Endometrium (tissue), 2 donors: ENCODE measurements around the gene SBF2.
A peak's percentile ranks its signal among the peaks of the same experiment; 100 is the strongest.

Experiments used
- FAIRE-seq: peaks from 2 replicates; lab custom pipeline; 2012; peaks lifted over from hg19 to GRCh38; lab: Jason Lieb, UNC
- donor health status: control.
- donor health status: control.

The SBF2 gene

DNA sequence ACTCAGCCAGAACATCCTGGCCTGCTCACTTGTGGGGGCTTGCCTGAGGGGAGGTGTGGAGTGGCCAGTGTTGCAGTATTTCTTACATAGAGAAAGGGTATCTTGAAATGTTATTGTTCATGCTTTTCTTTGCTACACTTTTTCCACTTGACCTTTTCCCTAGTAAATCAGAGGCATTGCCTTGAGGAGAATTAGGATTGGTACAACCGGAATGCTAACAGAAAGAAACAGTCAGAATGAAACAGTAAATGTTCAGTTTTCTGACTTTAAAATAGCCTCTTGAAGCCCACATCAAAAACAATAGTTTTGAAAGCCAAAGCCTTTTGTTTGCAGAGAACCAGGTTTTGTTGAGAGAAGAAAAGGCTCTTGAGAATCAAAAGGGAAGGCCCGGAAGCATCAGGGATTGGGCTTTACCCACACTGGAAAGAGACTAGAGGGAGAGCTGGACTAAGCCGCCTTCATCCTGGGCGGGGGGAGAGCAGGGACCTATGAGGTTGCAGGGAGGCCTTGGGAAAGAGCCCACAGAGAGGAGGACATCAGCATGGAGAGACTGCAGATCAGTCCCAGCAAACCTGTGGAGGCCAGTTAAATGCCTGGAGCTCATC, 23.2 kb upstream of the SBF2 start:
- no peak for FAIRE-seq

DNA sequence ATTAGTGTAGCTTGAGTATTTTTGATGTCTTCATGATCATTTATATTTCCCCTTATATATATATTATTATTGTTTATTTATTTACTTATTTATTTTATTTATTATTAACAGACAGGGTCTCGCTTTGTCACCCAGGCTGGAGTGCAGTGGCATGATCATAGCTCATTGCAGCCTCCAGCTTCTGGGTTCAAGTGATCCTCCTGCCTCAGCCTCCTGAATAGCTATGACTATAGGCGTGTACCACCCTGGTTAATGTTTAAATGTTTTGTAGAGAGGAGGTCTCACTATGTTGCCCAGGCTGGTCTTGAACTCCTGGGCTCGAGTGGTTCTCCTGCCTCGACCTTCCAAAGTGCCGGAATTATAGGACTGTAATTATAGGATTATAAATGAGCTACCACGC, 21.1 kb upstream of the SBF2 start:
- no peak for FAIRE-seq

DNA sequence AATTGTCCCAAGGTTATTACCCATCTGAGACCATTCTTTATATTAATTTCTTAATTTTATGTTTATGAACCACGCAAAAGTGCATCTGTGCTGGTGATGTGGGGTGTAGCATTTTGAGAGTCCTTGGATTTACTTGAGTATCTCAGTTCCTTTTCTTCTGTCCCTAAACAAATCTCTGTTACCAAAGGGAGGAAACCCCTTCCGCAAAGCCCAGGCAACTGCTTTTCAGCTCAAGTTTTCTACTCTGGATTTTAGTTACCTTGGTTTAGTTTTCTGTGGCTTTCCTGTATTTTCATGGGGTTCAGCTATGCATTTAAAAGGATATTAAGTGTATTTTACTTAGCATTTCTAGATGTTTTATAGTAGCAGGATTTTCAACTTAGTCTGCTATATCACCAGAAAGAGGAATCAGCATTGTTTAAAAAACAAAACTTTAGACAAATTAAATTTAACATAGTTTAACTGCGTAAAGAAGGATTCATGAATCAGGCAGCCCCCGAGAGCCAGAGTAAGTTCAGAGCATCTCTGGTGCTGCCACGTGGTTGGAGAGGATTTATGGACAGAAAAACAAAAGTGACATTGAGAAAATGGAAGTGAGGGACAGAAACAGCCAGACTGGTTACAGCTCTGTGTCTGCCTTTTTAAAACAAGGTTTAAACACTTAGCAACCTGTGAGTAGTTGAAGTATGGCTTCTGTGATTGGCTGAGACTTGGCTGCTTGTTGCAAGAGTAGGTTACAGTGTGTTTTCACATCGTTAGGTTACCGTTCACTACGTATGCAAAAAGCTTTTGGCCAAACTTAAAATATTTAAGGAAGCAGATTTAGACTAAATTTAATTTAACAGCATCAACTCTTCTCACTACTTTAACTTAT, 20.4 kb upstream of the SBF2 start:
- peak; percentile 26 for FAIRE-seq

DNA sequence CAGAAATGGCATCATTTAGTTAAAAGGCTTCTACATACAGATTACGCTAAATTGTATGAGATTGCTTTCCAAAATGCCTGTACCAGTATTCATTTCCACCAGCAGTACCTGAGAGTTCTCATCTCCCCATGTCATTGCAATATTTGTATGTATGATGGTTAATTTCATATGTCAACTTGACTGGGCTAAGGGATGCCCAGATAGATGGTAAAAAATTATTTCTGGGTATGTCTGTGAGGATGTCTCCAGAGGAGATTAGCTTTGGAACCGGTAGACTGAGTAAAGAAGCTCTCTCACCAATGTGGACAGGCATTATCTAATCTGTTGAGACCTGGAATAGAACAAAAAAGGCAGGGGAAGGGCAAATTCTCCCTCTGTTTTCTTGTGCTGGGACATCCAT, 17.8 kb upstream of the SBF2 start:
- FAIRE-seq: no peak

DNA sequence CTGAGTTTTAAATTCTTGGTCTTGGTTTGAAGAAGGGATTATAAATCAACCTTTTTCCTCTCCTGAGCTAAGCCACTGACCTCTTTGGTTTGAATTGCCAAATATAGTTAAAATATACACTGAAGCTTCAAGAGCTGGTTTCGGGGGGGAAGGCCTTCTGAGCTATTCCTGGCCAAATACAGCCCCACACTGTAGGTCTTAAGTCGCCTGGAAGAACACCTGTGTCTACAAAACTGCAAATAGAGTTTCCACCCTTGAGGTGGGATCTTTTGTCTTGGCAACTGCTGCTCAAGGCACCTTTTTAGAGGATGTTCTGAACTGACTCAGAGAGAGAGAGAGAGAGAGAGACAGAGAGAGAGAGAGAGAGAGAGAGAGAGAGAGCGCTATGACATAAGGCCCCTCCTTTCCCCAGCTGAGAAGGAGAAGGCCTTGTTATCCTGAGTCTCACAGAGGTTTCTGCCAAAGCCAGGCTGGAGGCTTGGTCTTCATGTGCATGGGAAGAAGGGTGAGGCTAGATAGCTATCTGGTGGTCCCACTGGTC, 16.4 kb upstream of the SBF2 start:
- FAIRE-seq: no peak

DNA sequence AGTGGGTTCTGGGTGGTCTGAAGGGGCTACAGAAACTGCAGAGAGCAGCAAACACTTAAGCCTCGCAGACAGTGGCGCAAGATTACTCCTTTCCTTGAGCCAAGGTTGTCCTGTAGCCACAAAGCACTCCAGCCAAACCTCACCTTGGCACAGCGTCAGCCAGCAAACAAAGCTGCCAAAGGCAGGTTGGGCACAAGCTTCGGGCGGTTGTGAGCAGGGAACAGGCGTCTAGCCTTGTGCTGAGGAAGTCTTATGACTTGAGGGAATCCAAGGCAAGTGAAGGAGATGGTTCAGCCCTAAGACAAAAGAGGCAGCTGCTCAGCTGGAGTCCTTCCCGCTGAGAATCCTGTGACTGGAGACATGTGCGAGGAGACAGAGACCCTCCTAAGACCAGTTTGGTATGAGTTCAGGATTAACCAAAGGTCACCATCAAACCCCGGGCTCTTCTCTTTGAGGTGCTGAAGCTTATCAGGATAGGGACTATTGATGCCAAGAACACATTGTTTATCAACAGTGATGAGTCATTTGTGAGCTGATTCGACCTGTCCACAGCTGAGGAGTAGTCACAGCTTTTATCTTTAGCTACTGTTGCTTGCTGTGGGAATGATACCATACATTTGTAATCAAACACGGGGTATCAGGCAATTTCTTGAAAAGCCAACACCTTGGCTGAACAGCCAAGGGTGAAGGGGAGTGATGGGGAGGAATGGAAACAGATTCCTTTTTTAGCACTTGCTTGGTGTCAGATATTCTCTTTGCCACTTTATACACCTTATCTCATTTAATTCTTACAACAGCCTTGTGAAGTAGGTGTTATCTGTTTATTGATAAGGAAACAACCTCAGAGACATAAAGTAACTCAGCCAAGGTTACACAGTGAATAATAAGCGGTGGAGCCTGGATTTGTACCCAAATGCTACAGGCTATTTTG, 15.4 kb upstream of the SBF2 start:
- FAIRE-seq: no peak

DNA sequence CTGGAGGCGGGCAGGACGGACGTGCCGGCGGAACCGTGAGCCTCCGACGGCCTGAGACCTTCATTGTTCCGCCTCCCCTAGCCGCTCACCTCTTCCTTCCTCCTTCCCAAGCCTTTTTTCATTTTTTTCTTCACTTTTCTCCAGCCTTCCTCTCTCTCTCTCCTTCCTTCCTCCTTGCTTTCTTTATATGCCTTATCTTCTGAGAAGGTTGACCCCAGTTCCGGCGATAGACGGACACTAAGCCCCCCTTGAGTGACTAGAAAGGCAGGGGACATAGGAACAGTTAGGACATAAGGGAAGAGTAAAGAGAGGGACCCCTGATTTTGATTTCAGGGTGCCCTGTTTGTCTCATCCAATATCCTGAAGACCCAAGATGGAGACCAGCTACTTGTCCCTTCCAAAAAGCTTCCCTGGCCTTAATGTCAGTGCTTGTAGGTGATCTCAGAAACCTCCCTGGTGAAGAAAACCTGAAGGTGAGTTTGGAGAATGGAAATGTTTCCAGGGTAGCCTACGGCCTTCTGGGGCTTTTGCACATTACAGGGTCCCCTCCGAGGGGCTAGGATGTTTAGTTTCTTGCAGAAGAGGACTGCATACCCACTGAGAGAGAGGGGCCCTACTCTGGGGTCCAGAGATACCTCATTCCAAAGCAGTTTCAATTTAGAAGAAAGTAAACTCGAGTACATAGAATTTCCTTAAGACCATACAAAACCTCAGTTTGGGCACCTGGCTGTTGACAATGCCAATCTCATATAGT, 14.4 kb upstream of the SBF2 start:
- FAIRE-seq: no peak

- no peak for FAIRE-seq
Measured at GRCh38 chr11:10307400-10308200, 13.6 kb upstream of the SBF2 start.

DNA sequence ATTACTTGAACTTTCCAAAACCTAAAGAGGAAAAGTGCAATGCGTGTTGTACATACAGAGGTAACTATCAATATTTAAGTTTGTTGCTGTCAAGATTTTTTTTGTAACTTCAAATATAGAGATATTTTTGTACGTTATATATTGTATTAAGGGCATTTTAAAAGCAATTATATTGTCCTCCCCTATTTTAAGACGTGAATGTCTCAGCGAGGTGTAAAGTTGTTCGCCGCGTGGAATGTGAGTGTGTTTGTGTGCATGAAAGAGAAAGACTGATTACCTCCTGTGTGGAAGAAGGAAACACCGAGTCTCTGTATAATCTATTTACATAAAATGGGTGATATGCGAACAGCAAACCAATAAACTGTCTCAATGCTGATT, 13.0 kb upstream of the SBF2 start:
- FAIRE-seq: no peak

DNA sequence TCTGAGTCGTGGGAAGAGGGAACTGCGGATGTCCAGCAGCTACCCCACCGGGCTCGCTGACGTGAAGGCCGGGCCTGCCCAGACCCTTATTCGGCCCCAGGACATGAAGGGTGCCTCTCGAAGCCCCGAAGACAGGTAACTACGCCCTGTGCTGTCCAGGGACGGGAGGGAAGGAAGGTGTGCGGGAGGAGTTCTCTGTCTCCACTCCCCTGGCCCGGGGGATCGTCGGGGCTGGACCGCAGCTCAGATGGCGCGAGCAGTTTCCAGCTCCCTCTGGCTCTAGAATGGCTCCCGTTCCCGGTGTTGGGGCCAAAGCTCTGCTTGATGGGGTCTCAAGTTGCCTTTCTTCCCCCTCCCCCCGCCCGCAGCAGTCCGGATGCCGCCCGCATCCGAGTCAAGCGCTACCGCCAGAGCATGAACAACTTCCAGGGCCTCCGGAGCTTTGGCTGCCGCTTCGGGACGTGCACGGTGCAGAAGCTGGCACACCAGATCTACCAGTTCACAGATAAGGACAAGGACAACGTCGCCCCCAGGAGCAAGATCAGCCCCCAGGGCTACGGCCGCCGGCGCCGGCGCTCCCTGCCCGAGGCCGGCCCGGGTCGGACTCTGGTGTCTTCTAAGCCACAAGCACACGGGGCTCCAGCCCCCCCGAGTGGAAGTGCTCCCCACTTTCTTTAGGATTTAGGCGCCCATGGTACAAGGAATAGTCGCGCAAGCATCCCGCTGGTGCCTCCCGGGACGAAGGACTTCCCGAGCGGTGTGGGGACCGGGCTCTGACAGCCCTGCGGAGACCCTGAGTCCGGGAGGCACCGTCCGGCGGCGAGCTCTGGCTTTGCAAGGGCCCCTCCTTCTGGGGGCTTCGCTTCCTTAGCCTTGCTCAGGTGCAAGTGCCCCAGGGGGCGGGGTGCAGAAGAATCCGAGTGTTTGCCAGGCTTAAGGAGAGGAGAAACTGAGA, 12.2 kb upstream of the SBF2 start:
- FAIRE-seq: no peak

DNA sequence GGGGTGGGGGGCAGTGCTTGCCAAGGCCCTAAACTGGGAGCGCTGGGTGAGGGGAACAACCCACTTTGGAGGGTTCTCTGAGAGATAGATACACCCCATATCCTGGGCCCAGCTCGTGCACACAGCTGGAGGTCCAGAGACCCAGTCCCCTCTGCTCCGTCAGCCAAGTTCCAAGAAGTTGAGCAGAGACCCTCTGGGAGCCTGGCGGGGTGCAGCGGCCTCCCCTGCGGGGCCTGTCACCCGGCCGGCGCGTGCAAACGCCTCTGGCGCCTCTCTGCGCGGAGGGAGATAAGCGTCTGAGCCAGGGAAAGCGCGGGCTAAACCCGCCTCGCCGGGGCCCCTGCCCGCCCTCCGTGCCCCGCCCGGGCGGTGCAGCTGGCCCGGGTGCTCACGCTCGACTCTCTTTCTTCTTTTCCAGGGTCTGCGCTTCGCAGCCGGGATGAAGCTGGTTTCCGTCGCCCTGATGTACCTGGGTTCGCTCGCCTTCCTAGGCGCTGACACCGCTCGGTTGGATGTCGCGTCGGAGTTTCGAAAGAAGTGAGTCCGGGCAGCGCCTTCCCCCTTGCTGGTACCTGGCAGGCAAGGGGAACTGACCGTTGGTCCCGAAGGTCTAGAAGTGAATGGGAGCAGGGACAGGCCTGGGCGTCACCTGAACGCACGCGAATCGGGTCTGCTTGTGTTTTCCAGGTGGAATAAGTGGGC, 11.4 kb upstream of the SBF2 start:
- no peak for FAIRE-seq

DNA sequence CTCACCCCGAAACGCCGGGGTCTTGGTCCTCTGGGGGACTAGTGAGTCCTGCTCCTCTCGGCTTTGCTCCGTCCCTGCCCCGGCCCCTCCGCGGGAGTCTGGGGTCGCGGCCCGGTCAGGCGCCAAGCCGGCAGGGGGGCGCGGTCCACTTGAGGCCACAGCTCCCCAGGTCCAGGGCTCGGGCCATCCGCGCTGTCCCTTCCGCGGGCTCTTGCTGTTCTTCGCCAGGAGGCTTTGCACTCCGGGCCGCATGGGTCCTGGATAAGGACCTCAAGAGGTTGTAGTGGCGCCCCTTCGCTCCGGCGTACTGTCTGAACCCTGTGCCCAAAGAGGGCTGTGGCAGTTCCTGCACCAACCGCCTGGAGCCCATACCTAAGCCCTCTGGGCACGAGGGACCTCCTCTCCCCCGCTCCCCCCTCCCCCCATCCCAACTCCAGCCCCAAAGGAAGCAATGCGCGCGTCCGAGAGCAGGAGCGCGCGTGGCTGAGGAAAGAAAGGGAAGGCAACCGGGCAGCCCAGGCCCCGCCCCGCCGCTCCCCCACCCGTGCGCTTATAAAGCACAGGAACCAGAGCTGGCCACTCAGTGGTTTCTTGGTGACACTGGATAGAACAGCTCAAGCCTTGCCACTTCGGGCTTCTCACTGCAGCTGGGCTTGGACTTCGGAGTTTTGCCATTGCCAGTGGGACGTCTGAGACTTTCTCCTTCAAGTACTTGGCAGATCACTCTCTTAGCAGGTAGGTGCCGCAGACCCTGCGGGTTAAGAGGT, 10.7 kb upstream of the SBF2 start, which contains the start of gene ADM:
Gene ADM, plus strand, starts transcription at position 579 of the 767 bp plus-strand sequence. CDS start 628 bp downstream, outside the sequence.
- FAIRE-seq: no peak

- FAIRE-seq: no peak
Measured at GRCh38 chr11:10303558-10304363, 9.7 kb upstream of the SBF2 start.

GRCh38 chr11:10302744-10303557, 8.9 kb upstream of the SBF2 start:
- FAIRE-seq: no peak

DNA sequence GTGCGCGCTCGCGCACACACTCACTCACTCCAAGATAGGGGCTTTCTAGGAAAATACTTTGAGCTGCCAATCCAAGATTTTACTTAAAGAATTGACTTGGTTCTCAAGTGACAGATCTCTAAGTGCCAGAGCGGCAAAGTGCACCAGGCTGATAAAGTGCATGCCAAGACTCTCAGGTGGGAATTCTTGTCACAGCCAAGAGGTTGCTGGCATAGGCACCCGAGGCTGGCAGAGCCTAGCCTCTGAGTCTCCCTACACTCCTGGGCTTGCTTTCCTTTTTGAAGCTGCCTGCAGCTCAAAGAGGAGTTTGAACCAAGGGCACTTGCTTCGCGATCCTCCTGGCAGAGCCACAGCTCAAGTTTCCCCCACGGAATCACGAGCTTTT, 8.3 kb upstream of the SBF2 start:
- FAIRE-seq: no peak

GRCh38 chr11:10301656-10302358, 7.8 kb upstream of the SBF2 start:
- no peak for FAIRE-seq
